Body of pancreas (tissue), 4 donors: ENCODE measurements around the gene C2CD4A. TPM values are rescaled to one million over a fixed set of nuclear protein-coding genes. Genes with fewer than 3 reads are reported as not detected.

Source experiments
- ATAC-seq: fragments of 150-250 bp; one replicate; pipeline ENCODE4 v1.9.1; 2016
- DNase-seq, 4 donors: peaks; one replicate each; pipeline ENCODE4 v3.0.0-alpha.2; 2019
- H3K27ac ChIP-seq, 4 donors: fragments of 200-600 bp; sonication (generic); 1 replicate in 3 of 4; 2 replicates in 1 of 4; pipeline versions ENCODE4 v1.5.1 to v1.6.1; 2016 to 2019; ENCODE audit warnings: mild to moderate bottlenecking in 1 of 4, mixed read lengths in 1 of 4, moderate library complexity in 1 of 4
- H3K27me3 ChIP-seq, 2 donors: fragments of 200-600 bp; sonication (generic); one replicate each; pipeline ENCODE4 v1.6.0; 2016; ENCODE audit warnings: mild to moderate bottlenecking in 1 of 2
- H3K36me3 ChIP-seq, 2 donors: fragments of 200-600 bp; sonication (generic); replicated peaks in 1 of 2; 2 replicates each; pipeline ENCODE4 v1.5.1; 2016; ENCODE audit warnings: low read depth in 2 of 2; ENCODE audit not compliant: insufficient read depth in 1 of 2
- H3K4me1 ChIP-seq: fragments of 200-600 bp; sonication (generic); one replicate; pipeline ENCODE4 v1.6.0; 2016
- H3K4me3 ChIP-seq, 2 donors: fragments of 200-600 bp; sonication (generic); 1 replicate in 1 of 2; 2 replicates in 1 of 2; pipeline ENCODE4 v1.5.1; 2016 to 2019
- H3K9me3 ChIP-seq, 3 donors: fragments of 200-600 bp; sonication (generic); 1 replicate in 2 of 3; 2 replicates in 1 of 3; pipeline ENCODE4 v1.5.1; 2016
- CTCF ChIP-seq, 7 experiments: fragments of 450-650 bp in 4 of 7; fragments of 200-600 bp in 3 of 7; sonication (generic) in 3 of 7; IDR thresholded peaks; one replicate each; pipeline ENCODE4 v1.5.1; 2016 to 2019; ENCODE audit warnings: antibody characterized with exemption in 7 of 7
- POLR2A ChIP-seq, 3 donors: fragments of 450-650 bp; IDR thresholded peaks; one replicate each; pipeline ENCODE4 v1.6.1; 2016; ENCODE audit warnings: antibody characterized with exemption in 3 of 3, mild to moderate bottlenecking in 2 of 3
- WGBS, 2 donors: methylation state at CpG; one replicate each; pipeline ENCODE4 v1.1.5; 2017; 5-methylcytosine and 5-hydroxymethylcytosine counted together
- intact Hi-C: fragments of 100-400 bp; cut with DNase I; formaldehyde crosslinking; loops from one replicate; pipeline ENCODE4 v1.15.1; 2023
- total RNA-seq, 2 donors: library from RNA; depleted of rRNA; stranded (reverse); fragments of >200 nt; gene quantifications; one replicate each; pipeline ENCODE4 v1.1.0, GENCODE V29; 2016

The C2CD4A gene
- total RNA-seq, 2 donors from 2014 or later: 1.6 to 2.1 TPM

DNA sequence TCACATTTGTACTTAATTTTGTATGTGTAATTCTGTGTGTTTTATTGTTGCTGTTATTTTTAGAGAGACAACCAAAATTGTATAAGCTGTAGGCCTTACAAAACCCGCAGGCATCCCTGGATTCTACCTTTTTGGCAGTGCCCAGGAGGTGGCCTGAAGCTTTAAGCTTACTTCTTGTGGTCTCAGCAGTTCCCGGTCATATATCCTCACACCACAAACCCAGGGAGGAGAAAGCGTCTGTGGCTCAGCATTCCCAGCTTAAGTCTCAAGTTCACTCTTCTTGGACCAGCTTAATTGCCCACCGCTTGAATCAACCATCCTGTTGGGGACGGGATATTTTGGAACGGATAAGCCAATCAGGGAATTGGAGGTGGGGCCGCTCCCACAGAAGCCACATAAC lies 36.7 kb downstream of the C2CD4A start:
- no peaks in the 10 kb centered on the region for H3K27me3 ChIP-seq
- H3K4me1 ChIP-seq: peaks cover 21% of the 10 kb centered on the region
- H3K36me3 ChIP-seq: no peaks in the 10 kb centered on the region
- 93 to 96% methylated on average over 7 of the region's 7 CpGs for WGBS, 2 donors
- DNase-seq (no peak), ATAC-seq (no peak)
- no peak for TF ChIP-seq POLR2A (IDR thresholded peaks at IDR 0.05)
- TF ChIP-seq CTCF (IDR thresholded peaks at IDR 0.05): no peak
- intact Hi-C loops: no loop called here
- H3K4me3 ChIP-seq: no peak overlapping the region
- no peaks in the 10 kb centered on the region for H3K9me3 ChIP-seq
- no peak overlapping the region for H3K27ac ChIP-seq

DNA sequence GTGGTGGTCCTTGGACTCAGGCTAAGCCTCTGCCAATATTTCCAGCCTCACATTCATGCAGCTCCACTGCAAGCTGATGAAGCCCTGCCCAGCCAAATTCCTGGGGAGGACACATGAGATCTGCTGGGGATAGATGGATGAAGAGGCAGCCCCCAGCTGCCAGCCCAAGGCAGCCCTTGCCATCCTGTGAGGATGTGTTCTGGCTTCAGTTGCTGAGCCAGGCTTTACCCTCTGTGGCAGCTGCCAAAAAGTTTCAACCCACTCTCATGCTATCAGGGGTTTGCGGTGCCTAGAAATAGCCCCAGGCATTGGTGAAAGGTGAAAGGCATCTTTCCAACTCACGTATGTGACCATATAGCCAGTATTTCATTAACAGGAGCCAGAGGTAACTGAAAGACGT lies 37.6 kb downstream of the C2CD4A start:
- Histone ChIP-seq H3K4me3 (no peak overlapping the region), H3K4me1 (peaks cover 13% of the 10 kb centered on the region), H3K27ac (no peak overlapping the region), H3K36me3 (no peaks in the 10 kb centered on the region), H3K27me3 (no peaks in the 10 kb centered on the region), H3K9me3 (no peaks in the 10 kb centered on the region)
- TF ChIP-seq POLR2A (IDR thresholded peaks at IDR 0.05): no peak
- no peak for TF ChIP-seq CTCF (IDR thresholded peaks at IDR 0.05)
- no peak for DNase-seq
- 68 to 88% methylated on average over 3 of the region's 3 CpGs for WGBS, 2 donors
- intact Hi-C loops: no loop called here
- ATAC-seq: no peak

GRCh38 chr15:62104846-62105245 lies 38.1 kb downstream of the C2CD4A start:
- WGBS, 2 donors: 56 to 90% methylated on average over 5 of the region's 5 CpGs
- ATAC-seq: no peak
- H3K4me3 ChIP-seq: no peak overlapping the region
- TF ChIP-seq CTCF (IDR thresholded peaks at IDR 0.05): no peak
- TF ChIP-seq POLR2A (IDR thresholded peaks at IDR 0.05): no peak
- no peak for DNase-seq
- intact Hi-C loops: no loop called here
- no peak overlapping the region for H3K27ac ChIP-seq
- no peaks in the 10 kb centered on the region for H3K9me3 ChIP-seq
- no peaks in the 10 kb centered on the region for H3K27me3 ChIP-seq
- no peaks in the 10 kb centered on the region for H3K36me3 ChIP-seq
- H3K4me1 ChIP-seq: peaks cover 11% of the 10 kb centered on the region

- intact Hi-C loops: no loop called here
- DNase-seq (no peak), ATAC-seq (no peak)
- peaks cover 15% of the 10 kb centered on the region for H3K4me1 ChIP-seq
- H3K4me3 ChIP-seq: no peak overlapping the region
- H3K27me3 ChIP-seq: no peaks in the 10 kb centered on the region
- no peaks in the 10 kb centered on the region for H3K36me3 ChIP-seq
- H3K27ac ChIP-seq: no peak overlapping the region
- no peaks in the 10 kb centered on the region for H3K9me3 ChIP-seq
- 94 to 97% methylated on average over 11 of the region's 11 CpGs for WGBS, 2 donors
- TF ChIP-seq CTCF (IDR thresholded peaks at IDR 0.05) (no peak), POLR2A (IDR thresholded peaks at IDR 0.05) (no peak)
These were observed 38.5 kb downstream of the C2CD4A start for GRCh38 chr15:62105266-62105665.

DNA sequence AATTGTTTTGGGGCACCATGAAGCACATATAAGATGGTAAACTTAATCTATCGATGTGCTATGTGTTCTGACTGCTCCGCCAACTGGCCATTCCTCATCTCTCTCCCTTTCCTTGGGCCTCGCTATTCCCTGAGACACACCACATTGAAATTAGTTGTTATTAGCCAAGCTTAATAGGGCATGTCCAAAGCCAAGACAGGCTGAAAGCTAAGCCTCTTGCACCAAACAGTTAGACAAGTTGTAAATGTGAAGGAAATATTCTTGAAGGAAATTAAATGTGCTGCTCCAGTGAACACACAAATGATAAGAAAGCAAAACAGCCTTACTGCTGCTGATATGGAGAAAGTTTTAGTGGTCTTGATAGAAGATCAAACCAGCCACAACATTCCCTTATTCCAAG lies 39.3 kb downstream of the C2CD4A start:
- WGBS, 2 donors: 92 to 98% methylated on average over 3 of the region's 3 CpGs
- DNase-seq (no peak), ATAC-seq (no peak)
- Histone ChIP-seq H3K36me3 (no peaks in the 10 kb centered on the region), H3K4me3 (no peak overlapping the region), H3K9me3 (no peaks in the 10 kb centered on the region), H3K4me1 (peaks cover 24% of the 10 kb centered on the region), H3K27me3 (no peaks in the 10 kb centered on the region), H3K27ac (no peak overlapping the region)
- intact Hi-C loops: no loop called here
- TF ChIP-seq POLR2A (IDR thresholded peaks at IDR 0.05): no peak
- TF ChIP-seq CTCF (IDR thresholded peaks at IDR 0.05): no peak
